Kidney epithelial cell (primary cell): ENCODE measurements around the gene CD151. TPM values are rescaled to one million over a fixed set of nuclear protein-coding genes. Genes with fewer than 3 reads are reported as not detected.

Experiments
- DNase-seq: peaks from one replicate; pipeline ENCODE4 v3.0.0-alpha.2; 2010; ENCODE audit warnings: low read depth
- H3K27me3 ChIP-seq: 2 replicates; pipeline ENCODE4 v1.6.0; 2011; ENCODE audit warnings: low read length; ENCODE audit not compliant: control insufficient read depth, insufficient read depth
- H3K36me3 ChIP-seq: 2 replicates; pipeline ENCODE4 v1.5.1; 2011; ENCODE audit warnings: low read length; ENCODE audit not compliant: control insufficient read depth, insufficient read depth
- H3K4me3 ChIP-seq: 2 replicates; pipeline ENCODE4 v1.5.1; 2011; ENCODE audit warnings: low read depth, mild to moderate bottlenecking, control low read depth, low read length
- CTCF ChIP-seq: IDR thresholded peaks from 2 replicates; pipeline ENCODE4 v1.5.1; 2011; ENCODE audit warnings: mild to moderate bottlenecking, moderate library complexity, low read length, control low read depth, inconsistent platforms; ENCODE audit not compliant: insufficient read depth, poor library complexity, severe bottlenecking
- total RNA-seq: library from RNA; depleted of rRNA; stranded (reverse); fragments of >200 nt; gene quantifications from 2 replicates; pipeline ENCODE4 v1.2.3, GENCODE V29; 2015

CD151 gene
- total RNA-seq, 1 donor from 2014 or later, result 644 TPM

DNA sequence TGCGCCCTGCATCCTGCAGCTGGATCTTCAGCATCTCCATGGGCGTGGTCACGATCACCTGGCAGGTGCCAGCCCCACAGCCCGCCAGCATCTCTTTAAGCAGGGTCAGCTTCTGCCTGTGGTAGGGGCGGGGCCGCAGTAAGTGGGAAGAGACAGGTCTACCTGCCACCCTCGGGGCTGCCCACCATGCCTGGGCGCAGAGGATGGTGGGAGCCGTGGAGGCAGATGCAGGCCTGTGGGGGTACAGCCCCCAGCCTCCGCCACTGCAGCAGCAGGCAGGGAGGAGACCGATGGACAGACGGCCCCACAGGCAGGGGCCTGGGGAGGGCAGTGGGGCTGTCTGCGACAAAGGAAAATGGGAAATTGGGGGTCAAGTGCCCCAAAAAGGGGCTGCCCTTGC, 39.9 kb upstream of the CD151 start:
- H3K27me3 ChIP-seq, result peaks cover 19% of the 10 kb centered on the region
- no peak for TF ChIP-seq CTCF
- no peak for DNase-seq

GRCh38 chr11:793556-793955, 39.2 kb upstream of the CD151 start:
- no peak for DNase-seq
- H3K4me3 ChIP-seq, result no peak overlapping the region
- no peak for TF ChIP-seq CTCF
- peaks cover 15% of the 10 kb centered on the region for H3K27me3 ChIP-seq
- H3K36me3 ChIP-seq, result no peaks in the 10 kb centered on the region

More for the DNA sequence above, 39.9 kb upstream of the CD151 start:
- Histone ChIP-seq H3K36me3 (no peaks in the 10 kb centered on the region), H3K4me3 (no peak overlapping the region)

- no peak for TF ChIP-seq CTCF
- peaks cover 8% of the 10 kb centered on the region for H3K27me3 ChIP-seq
- no peak for DNase-seq
- H3K4me3 ChIP-seq, result no peak overlapping the region
- no peaks in the 10 kb centered on the region for H3K36me3 ChIP-seq
Observed at GRCh38 chr11:794013-794765, 38.6 kb upstream of the CD151 start.

DNA sequence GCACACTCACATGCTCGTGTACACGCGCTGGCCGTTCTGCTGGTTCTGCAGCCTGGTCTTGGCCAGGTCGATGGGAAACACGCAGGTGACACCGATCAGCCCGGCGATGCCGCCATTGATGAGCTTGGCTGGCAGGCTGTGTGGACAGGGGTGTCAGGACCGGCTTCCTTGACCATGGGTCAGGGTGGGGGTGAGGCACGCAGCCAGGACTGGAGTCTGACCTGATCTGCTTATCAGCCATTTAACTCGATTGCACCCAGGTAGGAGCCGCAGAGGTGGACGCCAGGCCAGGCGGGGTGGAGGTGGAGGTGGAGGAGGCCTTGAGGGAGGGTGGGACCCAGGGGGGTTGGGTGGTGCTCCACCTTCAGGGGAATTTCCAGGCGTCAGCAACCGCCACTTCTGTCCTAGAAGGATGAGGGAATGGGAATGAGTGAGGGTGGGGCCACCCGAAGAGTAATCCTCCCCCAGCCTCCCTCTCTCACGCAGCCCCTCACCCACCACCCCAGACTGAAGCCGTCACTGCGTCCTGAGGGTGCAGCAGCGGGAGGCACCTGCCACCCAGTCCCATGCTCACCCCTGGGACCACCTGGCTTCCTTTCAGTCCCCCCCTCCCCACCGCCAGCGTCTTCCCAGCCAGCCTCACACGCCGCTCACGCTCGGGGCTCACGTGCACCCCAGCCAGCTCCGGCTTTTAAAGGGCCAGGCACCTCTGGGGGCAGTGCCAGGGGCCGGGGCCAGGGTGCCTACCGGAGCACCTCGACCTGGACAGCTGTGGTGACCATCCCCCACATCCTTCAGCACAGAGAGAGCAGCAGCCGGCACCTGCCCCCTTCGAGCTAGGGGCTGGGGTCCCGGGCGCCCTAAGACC, 37.8 kb upstream of the CD151 start:
- Histone ChIP-seq H3K36me3 (no peaks in the 10 kb centered on the region), H3K4me3 (peak overlapping the region; percentile 52), H3K27me3 (peaks cover 1% of the 10 kb centered on the region)
- no peak for TF ChIP-seq CTCF
- DNase-seq, result no peak

- DNase-seq, result no peak
Observed at GRCh38 chr11:795634-796564, 36.9 kb upstream of the CD151 start.

More at GRCh38 chr11:795634-796564, 36.9 kb upstream of the CD151 start:
- H3K36me3 ChIP-seq, result no peaks in the 10 kb centered on the region
- H3K27me3 ChIP-seq, result no peaks in the 10 kb centered on the region
- no peak for TF ChIP-seq CTCF
- H3K4me3 ChIP-seq, result peak overlapping the region; percentile 52
